Measurements from ENCODE around the gene ACTN1.

Gene ACTN1

GRCh38 chr14:68936476-68936875 lies 42.6 kb downstream of the ACTN1 start:
- no peak for DNase-seq (ENCODE audit: low read depth)

GRCh38 chr14:68935761-68936214 lies 43.3 kb downstream of the ACTN1 start:
- DNase-seq (ENCODE audit: low read depth) = no peak

GRCh38 chr14:68934066-68934465 lies 45.0 kb downstream of the ACTN1 start:
- no peak for DNase-seq (ENCODE audit: low read depth)

- no peak for DNase-seq (ENCODE audit: low read depth)
These were observed 46.4 kb downstream of the ACTN1 start for GRCh38 chr14:68932686-68933085.

GRCh38 chr14:68932231-68932630 lies 46.9 kb downstream of the ACTN1 start:
- no peak for DNase-seq (ENCODE audit: low read depth)

GRCh38 chr14:68931474-68932051 lies 47.5 kb downstream of the ACTN1 start:
- DNase-seq (ENCODE audit: low read depth) = no peak

- no peak for DNase-seq (ENCODE audit: low read depth)
These were observed 48.0 kb downstream of the ACTN1 start for GRCh38 chr14:68931063-68931462.

GRCh38 chr14:68929623-68930307 lies 49.3 kb downstream of the ACTN1 start:
- DNase-seq (ENCODE audit: low read depth) = no peak

GRCh38 chr14:68928770-68929550 lies 50.1 kb downstream of the ACTN1 start:
- DNase-seq (ENCODE audit: low read depth) = no peak

- no peak for DNase-seq (ENCODE audit: low read depth)
These were observed 51.0 kb downstream of the ACTN1 start for GRCh38 chr14:68927956-68928675.

GRCh38 chr14:68927089-68927488 lies 52.0 kb downstream of the ACTN1 start:
- no peak for DNase-seq (ENCODE audit: low read depth)

- DNase-seq (ENCODE audit: low read depth) = no peak
These were observed 52.9 kb downstream of the ACTN1 start for GRCh38 chr14:68926236-68926635.

GRCh38 chr14:68925373-68925772 lies 53.7 kb downstream of the ACTN1 start:
- DNase-seq (ENCODE audit: low read depth) = no peak

- no peak for DNase-seq (ENCODE audit: low read depth)
These were observed 54.6 kb downstream of the ACTN1 start for GRCh38 chr14:68924186-68925158.

GRCh38 chr14:68922886-68923285 lies 56.2 kb downstream of the ACTN1 start:
- no peak for DNase-seq (ENCODE audit: low read depth)

- DNase-seq (ENCODE audit: low read depth) = no peak
These were observed 56.9 kb downstream of the ACTN1 start for GRCh38 chr14:68922201-68922621.

GRCh38 chr14:68921666-68922065 lies 57.4 kb downstream of the ACTN1 start:
- no peak for DNase-seq (ENCODE audit: low read depth)

- no peak for DNase-seq (ENCODE audit: low read depth)
These were observed 58.1 kb downstream of the ACTN1 start for GRCh38 chr14:68921049-68921448.

GRCh38 chr14:68919129-68919927 lies 59.8 kb downstream of the ACTN1 start:
- DNase-seq (ENCODE audit: low read depth) = no peak

- DNase-seq (ENCODE audit: low read depth) = no peak
These were observed 60.5 kb downstream of the ACTN1 start for GRCh38 chr14:68918612-68919011.
